Hematopoietic multipotent progenitor cell (in vitro differentiated cells): ENCODE measurements around the gene SLIT3. TPM values are rescaled to one million over a fixed set of nuclear protein-coding genes. Genes with fewer than 3 reads are reported as not detected.

Source experiments
- DNase-seq, 3 donors: peaks; one replicate each; pipeline ENCODE4 v3.0.0-alpha.2; 2011 to 2015; ENCODE audit warnings: low read depth in 2 of 3, low spot score in 2 of 3
- total RNA-seq: library from RNA; depleted of rRNA; stranded (reverse); fragments of >200 nt; gene quantifications from one replicate; pipeline ENCODE4 v1.2.3, GENCODE V29; 2012

SLIT3 gene
- total RNA-seq, 1 donor = under 0.01 TPM

GRCh38 chr5:168879331-168879730, 421.6 kb downstream of the SLIT3 start:
- DNase-seq = no peak

- DNase-seq = no peak
Measured at GRCh38 chr5:168878135-168878745, 422.7 kb downstream of the SLIT3 start.

- peak in 2 of 3 donors; percentile 76 to 92 for DNase-seq
Measured at GRCh38 chr5:168877132-168877892, 423.6 kb downstream of the SLIT3 start.

- DNase-seq = no peak
Measured at GRCh38 chr5:168876419-168876818, 424.5 kb downstream of the SLIT3 start.

GRCh38 chr5:168875832-168876231, 425.1 kb downstream of the SLIT3 start:
- peak in 1 of 3 donors; percentile 32 for DNase-seq

- peak in 1 of 3 donors; percentile 33 for DNase-seq
Measured at GRCh38 chr5:168874713-168875380, 426.1 kb downstream of the SLIT3 start.

- no peak for DNase-seq
Measured at GRCh38 chr5:168872246-168872645, 428.7 kb downstream of the SLIT3 start.

GRCh38 chr5:168870910-168871309, 430.0 kb downstream of the SLIT3 start:
- DNase-seq = no peak

- no peak for DNase-seq
Measured at GRCh38 chr5:168869615-168870227, 431.2 kb downstream of the SLIT3 start.

- no peak for DNase-seq
Measured at GRCh38 chr5:168867241-168867640, 433.7 kb downstream of the SLIT3 start.

GRCh38 chr5:168865968-168866367, 435.0 kb downstream of the SLIT3 start:
- DNase-seq = no peak

GRCh38 chr5:168863021-168863420, 437.9 kb downstream of the SLIT3 start:
- no peak for DNase-seq

GRCh38 chr5:168860503-168860902, 440.4 kb downstream of the SLIT3 start:
- DNase-seq = no peak

GRCh38 chr5:168860081-168860480, 440.9 kb downstream of the SLIT3 start:
- no peak for DNase-seq

- no peak for DNase-seq
Measured at GRCh38 chr5:168859471-168859870, 441.5 kb downstream of the SLIT3 start.

- no peak for DNase-seq
Measured at GRCh38 chr5:168858994-168859393, 441.9 kb downstream of the SLIT3 start.

- DNase-seq = no peak
Measured at GRCh38 chr5:168858371-168858770, 442.6 kb downstream of the SLIT3 start.

- no peak for DNase-seq
Measured at GRCh38 chr5:168853972-168854371, 447.0 kb downstream of the SLIT3 start.

- no peak for DNase-seq
Measured at GRCh38 chr5:168852329-168852728, 448.6 kb downstream of the SLIT3 start.

GRCh38 chr5:168851902-168852321, 449.0 kb downstream of the SLIT3 start:
- peak in 2 of 3 donors; percentile 79 to 92 for DNase-seq

- DNase-seq = no peak
Measured at GRCh38 chr5:168850683-168851082, 450.3 kb downstream of the SLIT3 start.
